ENCODE measurements around the gene SEC11A.
A peak's percentile ranks its signal among the peaks of the same experiment; 100 is the strongest.
"Not testable (repeated sequence)": the region's sequence is repeated elsewhere in the genome, so short reads cannot be mapped to it uniquely, and the experiment has no call there.

The SEC11A gene

DNA sequence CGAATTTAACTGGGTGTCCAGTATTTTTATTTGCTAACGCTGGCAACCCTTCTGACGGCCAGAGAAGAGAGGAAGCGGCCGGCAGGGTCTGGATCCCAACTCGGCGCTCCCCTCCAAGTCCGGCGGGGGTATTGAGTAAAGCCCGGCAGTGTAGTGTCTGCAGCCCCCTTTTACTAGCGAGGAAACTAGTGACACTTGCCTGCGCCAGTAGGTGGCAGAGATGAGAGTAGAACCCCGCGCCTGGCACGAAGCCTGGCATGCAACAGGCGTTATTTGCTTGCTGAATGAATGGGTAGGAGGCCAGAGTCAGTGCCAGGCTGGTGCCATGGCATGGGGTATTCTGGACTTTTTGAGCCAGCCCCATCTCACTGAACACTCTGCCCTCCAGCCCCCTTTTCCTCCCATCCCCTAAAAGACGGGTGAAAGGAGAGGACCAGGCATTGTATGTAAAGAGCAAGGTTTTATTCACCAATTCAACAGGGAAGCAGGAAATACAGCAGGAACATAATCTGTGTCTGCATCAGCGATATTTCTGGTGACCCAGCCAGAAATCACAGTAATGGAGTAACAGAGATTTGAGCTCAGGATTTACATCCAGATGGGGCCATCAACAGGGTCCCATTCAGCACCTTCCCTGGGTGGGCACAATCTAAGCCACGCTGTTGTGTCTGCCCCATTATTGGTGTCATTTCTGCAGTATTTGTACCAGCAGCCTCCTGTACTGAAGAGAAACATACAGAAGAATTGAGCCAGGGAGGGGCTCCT lies 61.1 kb downstream of the SEC11A start:
- no peaks in the 10 kb centered on the region for H3K9me3 ChIP-seq (ENCODE audit: control insufficient read depth, low read length)
- H3K4me1 ChIP-seq (ENCODE audit: control insufficient read depth, insufficient read depth, low read length, poor library complexity, severe bottlenecking): peaks cover 21% of the 10 kb centered on the region
- peak overlapping the region; percentile 91 for H3K27ac ChIP-seq (ENCODE audit: low read depth, low read length, severe bottlenecking)
- 12 to 17% methylated on average over 17 to 18 of the region's 19 CpGs for WGBS, 2 experiments (ENCODE audit: insufficient coverage in 2 of 2)
- peak overlapping the region; percentile 80 for H3K4me3 ChIP-seq (ENCODE audit: extremely low read depth, insufficient read depth, low read length, poor library complexity, severe bottlenecking)
- H3K36me3 ChIP-seq (ENCODE audit: control insufficient read depth, insufficient read depth, low read length): peaks cover 27% of the 10 kb centered on the region

DNA sequence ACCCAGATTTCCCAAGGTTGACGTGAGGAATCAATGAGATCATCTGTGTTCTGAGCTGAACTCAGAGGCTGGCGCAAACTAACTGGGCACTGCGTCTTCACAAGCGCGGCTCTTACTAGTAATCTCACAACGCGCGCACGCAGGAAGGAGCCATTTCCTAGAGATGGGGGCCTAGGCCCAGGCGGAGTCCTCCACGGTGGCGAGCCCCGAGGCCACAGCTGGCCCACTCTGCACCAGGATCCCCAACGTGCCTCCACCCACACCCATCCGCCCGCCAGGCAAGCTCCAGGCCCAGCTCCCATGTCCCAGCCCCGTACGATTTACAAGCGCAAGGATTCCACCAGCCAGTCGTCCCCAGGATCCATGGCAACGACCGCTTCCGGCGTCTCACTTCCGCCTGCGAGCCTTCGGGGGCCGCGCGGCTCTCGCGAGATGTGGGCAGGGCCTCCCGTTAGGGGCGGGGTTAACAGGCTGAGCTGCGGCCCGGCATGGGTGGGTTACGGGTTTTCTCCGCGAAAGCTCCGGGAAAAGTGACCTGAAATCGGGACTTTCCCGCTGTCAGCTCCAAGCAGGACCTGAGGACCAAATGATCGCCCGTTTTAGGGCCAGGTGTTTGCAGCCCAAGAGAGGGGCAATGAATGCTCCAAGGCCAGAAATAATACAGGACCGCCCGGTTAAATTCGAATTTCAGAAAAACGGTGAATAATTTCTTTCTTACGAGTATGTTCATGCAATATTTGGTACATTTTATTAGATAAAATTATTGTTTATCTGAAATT lies 61.8 kb downstream of the SEC11A start, which contains the start of gene WDR73:
WDR73 (minus strand) TSS at position 374 of the 779 bp plus-strand sequence; CDS start at position 365, 9 bp downstream.
- Histone ChIP-seq H3K4me3 (ENCODE audit: extremely low read depth, insufficient read depth, low read length, poor library complexity, severe bottlenecking) (peak within 1 kb of the TSS; percentile 80), H3K27ac (ENCODE audit: low read depth, low read length, severe bottlenecking) (peak within 1 kb of the TSS; percentile 91), H3K36me3 (ENCODE audit: control insufficient read depth, insufficient read depth, low read length) (peaks cover 35% of the 10 kb centered on the region), H3K4me1 (ENCODE audit: control insufficient read depth, insufficient read depth, low read length, poor library complexity, severe bottlenecking) (peaks cover 19% of the 10 kb centered on the region), H3K9me3 (ENCODE audit: control insufficient read depth, low read length) (no peaks in the 10 kb centered on the region)
- WGBS, 2 experiments (ENCODE audit: insufficient coverage in 2 of 2): 0 to 1% methylated on average over 40 to 44 of the region's 49 CpGs

DNA sequence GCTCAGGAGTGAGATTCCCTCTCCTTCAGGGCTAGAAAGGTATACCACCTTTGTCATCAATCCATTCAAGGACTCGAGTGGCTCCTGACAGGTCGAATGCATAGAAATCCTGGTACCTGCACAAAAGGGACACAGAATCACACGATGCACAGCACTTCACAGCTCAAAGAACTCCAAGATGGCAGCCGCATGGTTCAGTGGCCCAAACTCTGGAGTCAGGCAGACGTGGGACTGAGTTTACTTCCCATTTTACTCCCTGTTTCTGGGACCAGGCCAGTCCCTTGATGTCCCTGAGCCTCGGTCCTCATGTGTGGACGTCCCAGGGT lies 62.4 kb downstream of the SEC11A start:
- Histone ChIP-seq H3K27ac (ENCODE audit: low read depth, low read length, severe bottlenecking) (peak overlapping the region; percentile 91), H3K36me3 (ENCODE audit: control insufficient read depth, insufficient read depth, low read length) (peaks cover 41% of the 10 kb centered on the region), H3K9me3 (ENCODE audit: control insufficient read depth, low read length) (no peaks in the 10 kb centered on the region), H3K4me3 (ENCODE audit: extremely low read depth, insufficient read depth, low read length, poor library complexity, severe bottlenecking) (peak overlapping the region; percentile 80), H3K4me1 (ENCODE audit: control insufficient read depth, insufficient read depth, low read length, poor library complexity, severe bottlenecking) (peaks cover 19% of the 10 kb centered on the region)
- WGBS, 2 experiments (ENCODE audit: insufficient coverage in 2 of 2): 27 to 29% methylated on average over 6 to 7 of the region's 7 CpGs

DNA sequence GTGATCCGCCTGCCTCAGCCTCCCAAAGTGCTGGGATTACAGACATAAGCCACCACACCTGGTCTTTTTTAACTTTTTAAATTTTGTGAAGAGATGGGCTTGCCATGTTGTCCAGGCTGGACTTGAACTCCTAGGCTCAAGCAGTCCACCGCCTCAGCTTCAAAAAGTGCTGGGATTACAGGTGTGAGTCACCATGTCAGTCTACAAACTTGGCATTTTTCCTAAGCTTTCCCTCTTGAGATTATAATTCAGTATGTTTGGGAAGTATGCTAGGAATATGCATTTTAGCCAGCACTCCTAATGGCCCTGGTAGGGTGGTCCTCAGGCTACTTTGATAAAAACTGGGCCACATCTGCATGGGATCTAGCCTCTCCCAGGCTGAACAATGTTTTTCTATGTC lies 66.2 kb downstream of the SEC11A start:
- no peak overlapping the region for H3K4me3 ChIP-seq (ENCODE audit: extremely low read depth, insufficient read depth, low read length, poor library complexity, severe bottlenecking)
- H3K9me3 ChIP-seq (ENCODE audit: control insufficient read depth, low read length): no peaks in the 10 kb centered on the region
- H3K4me1 ChIP-seq (ENCODE audit: control insufficient read depth, insufficient read depth, low read length, poor library complexity, severe bottlenecking): peaks cover 19% of the 10 kb centered on the region
- no peak overlapping the region for H3K27ac ChIP-seq (ENCODE audit: low read depth, low read length, severe bottlenecking)
- WGBS, 2 experiments (ENCODE audit: insufficient coverage in 2 of 2): 100% methylated on average over 1 of the region's 2 CpGs; no CpG with 5 or more reads in 1 of the 2 experiments
- peaks cover 72% of the 10 kb centered on the region for H3K36me3 ChIP-seq (ENCODE audit: control insufficient read depth, insufficient read depth, low read length)

DNA sequence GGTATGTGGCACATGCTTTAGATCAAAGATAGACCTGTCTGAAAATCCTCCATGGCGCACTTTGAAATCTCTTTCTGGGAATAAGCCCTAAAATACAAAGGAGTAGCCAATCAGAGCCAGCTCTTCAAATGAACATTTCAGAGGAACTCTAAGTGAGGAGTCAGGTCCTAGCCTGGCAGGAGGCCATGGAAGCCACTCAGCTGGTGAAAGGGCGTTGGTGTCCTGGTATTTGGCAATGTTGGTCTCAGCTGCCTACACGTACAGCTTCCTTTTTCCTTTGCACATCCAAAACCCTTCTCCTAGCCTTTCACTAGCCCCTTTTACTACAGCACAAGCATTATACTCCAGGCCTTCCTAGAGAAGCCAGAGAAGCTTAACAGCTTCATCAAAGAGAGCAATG lies 67.4 kb downstream of the SEC11A start:
- Histone ChIP-seq H3K9me3 (ENCODE audit: control insufficient read depth, low read length) (no peaks in the 10 kb centered on the region), H3K4me1 (ENCODE audit: control insufficient read depth, insufficient read depth, low read length, poor library complexity, severe bottlenecking) (peaks cover 19% of the 10 kb centered on the region), H3K27ac (ENCODE audit: low read depth, low read length, severe bottlenecking) (no peak overlapping the region), H3K36me3 (ENCODE audit: control insufficient read depth, insufficient read depth, low read length) (peaks cover 83% of the 10 kb centered on the region), H3K4me3 (ENCODE audit: extremely low read depth, insufficient read depth, low read length, poor library complexity, severe bottlenecking) (no peak overlapping the region)
- WGBS, 2 experiments (ENCODE audit: insufficient coverage in 2 of 2): 92 to 100% methylated on average over 2 of the region's 3 CpGs

DNA sequence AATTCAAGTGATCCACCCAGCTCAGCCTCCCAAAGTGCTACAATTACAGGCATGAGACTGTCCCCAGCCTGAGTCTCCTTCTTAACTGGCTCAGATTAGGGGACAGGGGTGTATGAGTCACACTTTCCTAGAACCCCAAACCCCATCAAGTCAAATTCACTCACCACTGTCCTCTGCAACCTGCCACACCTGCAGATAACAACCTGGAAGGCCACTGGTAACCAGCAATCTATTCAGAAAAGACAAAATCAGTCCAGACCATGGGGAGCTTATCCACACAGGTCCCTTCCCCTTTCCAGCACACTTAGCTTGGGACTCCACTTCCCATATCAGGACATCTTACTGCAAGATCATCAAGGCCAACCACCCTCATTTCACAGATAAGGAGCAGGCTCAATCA lies 68.2 kb downstream of the SEC11A start:
- Histone ChIP-seq H3K4me1 (ENCODE audit: control insufficient read depth, insufficient read depth, low read length, poor library complexity, severe bottlenecking) (peaks cover 13% of the 10 kb centered on the region), H3K27ac (ENCODE audit: low read depth, low read length, severe bottlenecking) (no peak overlapping the region), H3K9me3 (ENCODE audit: control insufficient read depth, low read length) (no peaks in the 10 kb centered on the region), H3K4me3 (ENCODE audit: extremely low read depth, insufficient read depth, low read length, poor library complexity, severe bottlenecking) (no peak overlapping the region), H3K36me3 (ENCODE audit: control insufficient read depth, insufficient read depth, low read length) (peaks cover 89% of the 10 kb centered on the region)

DNA sequence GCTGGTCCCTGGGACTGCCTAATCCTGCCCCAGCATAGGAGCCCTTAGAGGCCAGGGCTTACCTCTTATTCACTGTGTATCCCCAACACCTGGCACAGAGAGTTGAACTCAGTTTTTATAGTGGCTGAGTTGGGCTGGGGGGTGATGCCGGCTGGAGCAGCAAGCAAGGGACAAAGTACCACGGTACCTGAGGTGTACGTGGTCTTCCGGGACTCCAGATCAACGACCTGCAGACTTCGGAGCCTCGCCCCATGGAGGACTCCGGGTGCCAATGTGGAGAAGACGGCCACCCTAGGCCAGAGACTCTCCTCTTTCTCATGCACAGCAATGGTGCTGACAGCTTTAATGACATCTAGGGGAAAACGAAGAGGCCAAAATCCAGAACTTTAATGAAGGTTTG lies 69.9 kb downstream of the SEC11A start:
- no peaks in the 10 kb centered on the region for H3K9me3 ChIP-seq (ENCODE audit: control insufficient read depth, low read length)
- H3K36me3 ChIP-seq (ENCODE audit: control insufficient read depth, insufficient read depth, low read length): peaks cover 93% of the 10 kb centered on the region
- no peak overlapping the region for H3K4me3 ChIP-seq (ENCODE audit: extremely low read depth, insufficient read depth, low read length, poor library complexity, severe bottlenecking)
- H3K27ac ChIP-seq (ENCODE audit: low read depth, low read length, severe bottlenecking): no peak overlapping the region
- WGBS, 2 experiments (ENCODE audit: insufficient coverage in 2 of 2): 89 to 99% methylated on average over 3 to 10 of the region's 10 CpGs
- H3K4me1 ChIP-seq (ENCODE audit: control insufficient read depth, insufficient read depth, low read length, poor library complexity, severe bottlenecking): no peaks in the 10 kb centered on the region

DNA sequence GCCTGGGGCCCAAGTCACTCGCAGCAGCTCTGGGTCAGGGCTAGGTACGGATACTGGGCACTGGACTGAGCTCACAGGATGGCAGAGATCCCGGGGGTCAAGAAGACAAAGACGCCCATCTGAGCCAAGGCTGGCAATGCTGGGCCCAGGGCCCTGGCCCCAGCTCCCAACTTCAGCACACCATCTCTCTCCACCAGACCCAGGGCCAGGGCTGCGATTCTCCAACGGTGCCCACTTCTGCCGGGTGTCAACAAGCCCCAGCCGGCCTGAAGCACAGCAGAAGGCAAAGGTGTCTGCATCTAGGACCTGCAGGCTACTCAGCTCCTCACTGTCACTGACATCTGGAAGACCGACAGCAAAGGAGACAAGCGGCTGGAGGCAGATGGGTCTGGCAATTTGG lies 70.4 kb downstream of the SEC11A start:
- no peak overlapping the region for H3K27ac ChIP-seq (ENCODE audit: low read depth, low read length, severe bottlenecking)
- H3K4me1 ChIP-seq (ENCODE audit: control insufficient read depth, insufficient read depth, low read length, poor library complexity, severe bottlenecking): no peaks in the 10 kb centered on the region
- WGBS, 2 experiments (ENCODE audit: insufficient coverage in 2 of 2): 92 to 99% methylated on average over 6 to 10 of the region's 10 CpGs
- no peak overlapping the region for H3K4me3 ChIP-seq (ENCODE audit: extremely low read depth, insufficient read depth, low read length, poor library complexity, severe bottlenecking)
- H3K36me3 ChIP-seq (ENCODE audit: control insufficient read depth, insufficient read depth, low read length): peaks cover 94% of the 10 kb centered on the region
- no peaks in the 10 kb centered on the region for H3K9me3 ChIP-seq (ENCODE audit: control insufficient read depth, low read length)

DNA sequence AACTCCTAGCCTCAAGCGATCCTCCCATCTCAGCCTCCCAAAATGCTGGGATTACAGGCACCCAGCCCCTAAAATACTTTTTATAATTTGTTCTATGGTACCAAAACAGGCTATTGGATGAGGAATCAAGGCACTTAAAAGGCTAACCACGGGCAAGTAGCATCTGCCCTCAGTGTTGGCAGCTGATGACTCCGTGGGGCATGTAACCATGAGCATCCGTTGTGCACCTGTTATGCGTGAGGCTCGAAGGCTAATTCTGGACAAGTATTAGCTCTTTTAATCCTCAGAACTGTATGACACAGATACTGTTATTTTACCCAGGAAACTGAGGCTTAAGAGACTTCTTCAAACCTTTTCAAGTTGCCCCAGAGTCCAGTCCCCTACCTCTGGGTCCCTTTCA lies 72.1 kb downstream of the SEC11A start:
- H3K9me3 ChIP-seq (ENCODE audit: control insufficient read depth, low read length): no peaks in the 10 kb centered on the region
- H3K36me3 ChIP-seq (ENCODE audit: control insufficient read depth, insufficient read depth, low read length): peaks cover 97% of the 10 kb centered on the region
- H3K4me3 ChIP-seq (ENCODE audit: extremely low read depth, insufficient read depth, low read length, poor library complexity, severe bottlenecking): no peak overlapping the region
- 98% methylated on average over 4 to 5 of the region's 6 CpGs for WGBS, 2 experiments (ENCODE audit: insufficient coverage in 2 of 2)
- H3K4me1 ChIP-seq (ENCODE audit: control insufficient read depth, insufficient read depth, low read length, poor library complexity, severe bottlenecking): no peaks in the 10 kb centered on the region
- no peak overlapping the region for H3K27ac ChIP-seq (ENCODE audit: low read depth, low read length, severe bottlenecking)

DNA sequence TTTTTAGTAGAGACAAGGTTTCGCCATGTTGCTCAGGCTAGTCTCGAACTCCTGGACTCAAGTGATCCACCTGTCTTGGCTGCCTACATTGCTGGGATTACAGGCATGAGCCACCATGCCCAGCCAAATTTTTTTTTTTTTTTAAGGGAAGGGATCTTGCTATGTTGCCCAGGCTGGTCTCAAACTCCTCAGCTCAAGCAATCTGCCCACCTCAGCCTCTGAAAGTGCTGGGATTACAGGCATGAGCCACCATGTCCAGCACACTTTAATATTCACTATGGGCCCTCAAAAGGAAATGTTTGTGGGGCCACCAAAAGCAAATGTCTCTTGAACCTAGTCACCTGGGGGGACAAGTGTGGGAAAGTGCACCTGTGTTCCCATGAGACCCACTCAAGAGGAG lies 73.3 kb downstream of the SEC11A start:
- WGBS, 2 experiments (ENCODE audit: insufficient coverage in 2 of 2): 50% methylated on average over 2 of the region's 2 CpGs
- not testable (repeated sequence) for H3K27ac ChIP-seq (ENCODE audit: low read depth, low read length, severe bottlenecking); H3K4me1 ChIP-seq (ENCODE audit: control insufficient read depth, insufficient read depth, low read length, poor library complexity, severe bottlenecking); H3K9me3 ChIP-seq (ENCODE audit: control insufficient read depth, low read length); H3K4me3 ChIP-seq (ENCODE audit: extremely low read depth, insufficient read depth, low read length, poor library complexity, severe bottlenecking)
- H3K36me3 ChIP-seq (ENCODE audit: control insufficient read depth, insufficient read depth, low read length): peaks cover 94% of the 10 kb centered on the region

DNA sequence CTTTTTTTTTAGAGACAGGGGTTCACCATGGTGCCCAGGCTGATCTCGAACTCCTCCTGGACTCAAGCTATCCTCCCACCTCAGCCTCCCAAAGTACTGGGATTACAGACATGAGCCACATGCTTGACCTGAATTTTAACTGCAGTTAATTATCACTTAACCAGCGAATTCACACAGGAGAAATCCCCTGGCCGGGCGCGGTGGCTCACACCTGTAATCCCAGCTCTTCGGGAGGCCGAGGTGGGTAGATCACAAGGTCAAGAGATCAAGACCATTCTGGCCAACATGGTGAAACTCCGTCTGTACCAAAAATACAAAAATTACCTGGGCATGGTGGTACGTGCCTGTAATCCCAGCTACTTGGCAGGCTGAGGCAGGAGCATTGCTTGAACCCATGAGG lies 74.1 kb downstream of the SEC11A start:
- WGBS, 2 experiments (ENCODE audit: insufficient coverage in 2 of 2): 83 to 92% methylated on average over 7 to 9 of the region's 9 CpGs
- H3K9me3 ChIP-seq (ENCODE audit: control insufficient read depth, low read length); H3K4me3 ChIP-seq (ENCODE audit: extremely low read depth, insufficient read depth, low read length, poor library complexity, severe bottlenecking); H3K27ac ChIP-seq (ENCODE audit: low read depth, low read length, severe bottlenecking); H3K4me1 ChIP-seq (ENCODE audit: control insufficient read depth, insufficient read depth, low read length, poor library complexity, severe bottlenecking): not testable (repeated sequence)
- peaks cover 91% of the 10 kb centered on the region for H3K36me3 ChIP-seq (ENCODE audit: control insufficient read depth, insufficient read depth, low read length)
